ENCODE data around the gene ADRA2A.

ADRA2A gene

DNA sequence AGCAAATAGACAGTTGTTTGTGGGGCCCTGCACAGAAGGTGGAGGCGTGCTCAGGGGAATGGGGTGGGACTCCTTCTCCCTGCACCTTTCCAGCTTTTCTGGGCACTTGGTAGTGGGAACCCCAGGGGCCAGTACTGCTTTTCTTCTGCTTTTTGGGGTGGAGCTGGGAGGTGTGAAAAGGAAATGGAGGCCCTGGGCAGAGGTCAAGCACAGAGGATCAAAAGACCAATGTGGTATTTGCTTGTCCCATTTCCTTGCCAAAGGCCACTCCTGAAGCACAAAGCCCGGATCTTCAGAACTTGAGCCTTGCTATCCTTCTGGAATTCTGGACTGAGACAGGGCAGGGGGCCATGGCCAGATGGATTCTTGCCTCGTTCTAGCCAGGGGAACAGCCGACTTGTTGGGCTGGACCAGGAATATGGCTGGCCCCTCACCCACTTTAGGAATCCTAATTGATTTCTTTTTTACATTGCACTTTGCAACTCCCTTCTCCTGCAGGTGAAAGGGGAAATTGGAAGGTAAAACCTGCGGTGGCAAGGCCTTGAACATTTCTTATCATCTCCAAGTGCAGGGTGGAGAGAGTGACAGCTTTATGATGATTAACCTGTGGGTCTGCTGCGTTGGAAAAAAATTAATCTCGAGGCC, 26.5 kb downstream of the ADRA2A start:
- TF ChIP-seq, protein P1, sequence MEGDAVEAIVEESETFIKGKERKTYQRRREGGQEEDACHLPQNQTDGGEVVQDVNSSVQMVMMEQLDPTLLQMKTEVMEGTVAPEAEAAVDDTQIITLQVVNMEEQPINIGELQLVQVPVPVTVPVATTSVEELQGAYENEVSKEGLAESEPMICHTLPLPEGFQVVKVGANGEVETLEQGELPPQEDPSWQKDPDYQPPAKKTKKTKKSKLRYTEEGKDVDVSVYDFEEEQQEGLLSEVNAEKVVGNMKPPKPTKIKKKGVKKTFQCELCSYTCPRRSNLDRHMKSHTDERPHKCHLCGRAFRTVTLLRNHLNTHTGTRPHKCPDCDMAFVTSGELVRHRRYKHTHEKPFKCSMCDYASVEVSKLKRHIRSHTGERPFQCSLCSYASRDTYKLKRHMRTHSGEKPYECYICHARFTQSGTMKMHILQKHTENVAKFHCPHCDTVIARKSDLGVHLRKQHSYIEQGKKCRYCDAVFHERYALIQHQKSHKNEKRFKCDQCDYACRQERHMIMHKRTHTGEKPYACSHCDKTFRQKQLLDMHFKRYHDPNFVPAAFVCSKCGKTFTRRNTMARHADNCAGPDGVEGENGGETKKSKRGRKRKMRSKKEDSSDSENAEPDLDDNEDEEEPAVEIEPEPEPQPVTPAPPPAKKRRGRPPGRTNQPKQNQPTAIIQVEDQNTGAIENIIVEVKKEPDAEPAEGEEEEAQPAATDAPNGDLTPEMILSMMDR (IDR thresholded peaks at IDR 0.05; ENCODE audit: insufficient read depth, missing control alignments) = no peak
- FAIRE-seq (no peak), DNase-seq (ENCODE audit: insufficient read length, low spot score) (no peak)

DNA sequence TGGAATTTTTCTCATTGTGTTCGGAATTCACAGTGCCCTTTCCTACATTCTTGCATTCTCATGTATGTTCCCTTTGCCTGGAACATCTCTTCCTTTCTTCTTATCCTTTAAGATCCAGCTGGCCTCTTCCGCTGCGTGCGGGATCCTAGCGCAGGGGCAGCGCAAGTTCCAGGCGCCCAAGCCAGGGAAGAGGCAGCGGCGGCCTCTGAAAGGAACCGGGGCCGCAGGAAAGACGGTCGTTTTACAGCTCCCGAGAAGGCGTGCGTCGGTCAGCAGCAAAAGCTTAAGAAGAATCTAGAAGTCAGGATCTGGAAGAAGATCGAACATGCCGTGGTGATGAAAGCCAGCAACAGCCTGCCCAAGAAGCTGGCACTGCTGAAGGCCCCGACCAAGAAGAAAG, 28.0 kb downstream of the ADRA2A start:
- DNase-seq (ENCODE audit: insufficient read length, low spot score) (no peak), FAIRE-seq (no peak)
- TF ChIP-seq, protein P1 (IDR thresholded peaks at IDR 0.05; ENCODE audit: insufficient read depth, missing control alignments) = no peak

DNA sequence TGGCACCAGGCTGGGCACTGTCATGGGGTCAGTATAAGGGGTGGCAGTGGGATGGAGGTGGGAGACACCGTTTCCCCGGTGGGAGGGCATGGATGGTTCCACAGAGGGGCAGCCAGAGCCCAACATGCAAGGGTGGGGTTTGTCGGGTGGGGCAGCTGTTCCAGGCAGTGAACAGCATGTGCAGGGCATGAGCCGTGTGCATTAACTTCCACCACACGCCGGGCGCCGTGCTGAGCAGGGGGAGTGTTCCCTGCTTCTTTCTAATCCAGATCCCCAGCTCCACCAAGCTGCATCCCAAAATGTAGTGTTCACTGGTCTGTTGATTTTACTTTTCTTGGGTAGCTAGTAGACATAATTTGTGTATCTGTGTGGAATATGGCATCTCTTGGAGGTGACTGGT, 29.3 kb downstream of the ADRA2A start:
- TF ChIP-seq, protein P1 (IDR thresholded peaks at IDR 0.05; ENCODE audit: insufficient read depth, missing control alignments) = no peak

DNA sequence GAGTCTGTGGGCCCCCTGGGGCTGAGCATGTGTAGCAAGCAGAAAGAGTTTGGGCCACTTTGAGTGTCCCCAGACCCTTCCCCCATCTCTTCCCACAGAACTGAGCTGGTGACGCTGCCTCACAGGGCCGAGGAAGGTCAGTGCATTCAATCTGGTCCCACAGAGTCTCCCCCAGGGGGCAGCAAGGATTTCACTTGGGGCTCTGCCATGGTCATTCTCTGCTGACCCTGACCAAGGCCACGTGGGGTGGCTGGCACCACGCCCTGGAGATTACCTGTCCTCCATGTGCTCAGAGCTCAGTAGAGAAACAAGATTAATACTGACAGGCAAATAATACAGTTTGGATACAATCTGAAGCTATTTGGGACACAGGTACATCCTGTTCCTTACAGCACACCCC, 30.2 kb downstream of the ADRA2A start:
- TF ChIP-seq, protein P1 (IDR thresholded peaks at IDR 0.05; ENCODE audit: insufficient read depth, missing control alignments) = no peak
- DNase-seq (ENCODE audit: insufficient read length, low spot score) (no peak), FAIRE-seq (no peak)

More for the DNA sequence above, 29.3 kb downstream of the ADRA2A start:
- DNase-seq (ENCODE audit: insufficient read length, low spot score) (no peak), FAIRE-seq (no peak)

DNA sequence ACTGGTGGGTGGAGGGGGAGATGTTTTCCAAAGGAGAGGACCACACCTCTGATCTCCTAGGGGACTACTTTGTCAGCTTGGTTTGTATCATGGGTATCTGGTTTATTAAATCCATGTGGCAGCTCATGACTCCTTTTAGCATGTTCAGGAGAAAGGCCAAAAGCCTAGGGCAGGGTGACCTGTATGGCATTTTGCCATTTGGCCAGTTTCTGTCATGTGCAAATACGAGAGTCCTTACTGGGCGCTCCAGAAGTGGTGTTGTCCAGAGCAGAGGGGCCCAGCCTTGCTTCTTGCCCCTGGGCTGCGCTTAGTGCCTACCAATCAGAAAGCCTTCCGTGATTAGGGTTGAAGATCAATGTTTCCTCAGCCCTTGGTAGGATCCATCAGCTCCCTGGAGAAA, 31.0 kb downstream of the ADRA2A start:
- TF ChIP-seq, protein P1 (IDR thresholded peaks at IDR 0.05; ENCODE audit: insufficient read depth, missing control alignments) = no peak
- no peak for FAIRE-seq
- no peak for DNase-seq (ENCODE audit: insufficient read length, low spot score)

DNA sequence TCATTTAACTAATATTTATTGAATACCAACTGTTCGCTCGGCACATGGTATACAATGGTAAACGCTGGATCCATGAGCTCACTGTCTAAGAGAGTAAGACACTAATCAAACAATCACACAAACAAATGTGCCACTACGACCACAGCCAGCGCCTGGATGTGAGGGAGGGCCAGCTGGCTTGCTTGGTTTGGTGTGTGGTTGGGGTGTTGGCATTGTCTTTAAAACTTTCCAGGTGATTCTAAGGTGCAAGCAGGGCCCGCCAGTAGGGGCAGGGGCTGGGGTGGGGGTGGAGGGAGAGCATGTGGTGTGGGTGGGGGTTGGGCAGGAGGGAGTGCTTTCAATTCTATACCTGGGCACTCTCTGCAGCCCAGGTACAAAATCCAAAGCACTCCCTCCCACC, 31.6 kb downstream of the ADRA2A start:
- FAIRE-seq (no peak), DNase-seq (ENCODE audit: insufficient read length, low spot score) (no peak)
- TF ChIP-seq, protein P1 (IDR thresholded peaks at IDR 0.05; ENCODE audit: insufficient read depth, missing control alignments) = no peak

DNA sequence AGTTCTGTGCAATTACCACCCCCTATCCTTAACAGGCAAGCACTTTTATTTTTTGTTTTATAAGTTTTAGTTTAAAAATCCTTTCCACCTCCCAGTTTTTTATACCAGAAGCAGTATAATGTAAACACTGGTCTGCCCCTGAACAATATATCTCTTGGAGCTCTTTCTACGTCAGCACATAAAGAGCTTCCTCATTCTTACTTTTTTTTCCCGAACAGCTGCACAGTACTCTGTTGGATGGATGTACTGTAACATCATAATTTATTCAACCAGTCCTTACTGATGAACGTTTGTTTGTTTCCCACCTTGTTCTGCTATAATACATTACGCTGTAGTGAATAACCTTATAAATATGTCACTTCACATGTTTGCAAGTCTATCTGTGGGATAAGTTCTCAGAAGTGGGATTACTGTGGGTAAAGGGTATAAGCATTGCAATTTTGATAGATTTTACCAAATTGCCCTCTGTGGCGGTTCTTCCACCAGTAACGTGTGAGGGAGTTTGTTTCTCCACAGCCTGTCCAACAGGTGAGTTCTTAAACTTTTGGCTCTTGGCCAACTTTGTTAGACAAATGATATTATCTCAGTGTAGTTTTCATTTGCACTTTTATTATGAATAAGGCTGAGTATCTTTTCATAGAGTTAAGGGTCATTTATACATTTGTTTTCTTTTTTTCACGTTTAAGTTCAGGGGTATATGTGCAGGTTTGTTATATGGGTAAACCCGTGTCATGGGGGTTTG, 32.8 kb downstream of the ADRA2A start:
- DNase-seq (ENCODE audit: insufficient read length, low spot score) = no peak
- TF ChIP-seq, protein P1 (IDR thresholded peaks at IDR 0.05; ENCODE audit: insufficient read depth, missing control alignments) = no peak
- no peak for FAIRE-seq

Data from D721Med (cell line).